Stomach smooth muscle (tissue), 2 donors: ENCODE measurements around the gene URB1.
A peak's percentile ranks its signal among the peaks of the same experiment; 100 is the strongest.

Experiments
- H3K27ac ChIP-seq: one replicate; pipeline ENCODE4 v1.7.0; 2013; ENCODE audit warnings: mild to moderate bottlenecking, low read length, inconsistent platforms
- H3K27me3 ChIP-seq, 2 donors: one replicate each; pipeline ENCODE4 v1.7.0; 2013; ENCODE audit warnings: low read length in 2 of 2; ENCODE audit not compliant: insufficient read depth in 2 of 2, control insufficient read depth in 1 of 2
- H3K36me3 ChIP-seq, 2 donors: one replicate each; pipeline ENCODE4 v1.7.0; 2013; ENCODE audit warnings: low read length in 2 of 2; ENCODE audit not compliant: control insufficient read depth in 2 of 2, insufficient read depth in 2 of 2
- H3K4me1 ChIP-seq: one replicate; pipeline ENCODE4 v1.7.0; 2013; ENCODE audit warnings: low read length; ENCODE audit not compliant: control insufficient read depth, insufficient read depth
- H3K4me3 ChIP-seq, 2 donors: one replicate each; pipeline ENCODE4 v1.7.0; 2013; ENCODE audit warnings: low read length in 2 of 2
- H3K9ac ChIP-seq, 2 donors: one replicate each; pipeline ENCODE4 v1.7.0; 2013; ENCODE audit warnings: low read length in 2 of 2, mild to moderate bottlenecking in 1 of 2
- H3K9me3 ChIP-seq, 2 donors: one replicate each; pipeline ENCODE4 v1.7.0; 2013; ENCODE audit warnings: low read length in 2 of 2; ENCODE audit not compliant: control insufficient read depth in 2 of 2
- donor health status: healthy.
- donor health status: Pancreatic carcinoma.

Gene URB1

GRCh38 chr21:32422064-32422463, 29.3 kb upstream of the URB1 start:
- Histone ChIP-seq H3K27me3 (no peaks in the 10 kb centered on the region), H3K4me3 (no peak overlapping the region), H3K4me1 (peaks cover 2% of the 10 kb centered on the region), H3K27ac (no peak overlapping the region), H3K9me3 (no peaks in the 10 kb centered on the region), H3K9ac (no peak overlapping the region), H3K36me3 (peaks cover 2 to 5% of the 10 kb centered on the region in 2 donors)

- Histone ChIP-seq H3K4me3 (no peak overlapping the region), H3K27me3 (no peaks in the 10 kb centered on the region), H3K4me1 (peaks cover 8% of the 10 kb centered on the region), H3K27ac (no peak overlapping the region), H3K9me3 (no peaks in the 10 kb centered on the region), H3K36me3 (peaks cover 2 to 5% of the 10 kb centered on the region in 2 donors), H3K9ac (no peak overlapping the region)
These were observed 25.3 kb upstream of the URB1 start for GRCh38 chr21:32418146-32418545.

- Histone ChIP-seq H3K27ac (no peak overlapping the region), H3K36me3 (peaks cover 2 to 5% of the 10 kb centered on the region in 2 donors), H3K9me3 (no peaks in the 10 kb centered on the region), H3K4me3 (no peak overlapping the region), H3K27me3 (no peaks in the 10 kb centered on the region), H3K4me1 (peaks cover 26% of the 10 kb centered on the region), H3K9ac (no peak overlapping the region)
These were observed 22.9 kb upstream of the URB1 start for GRCh38 chr21:32415451-32416398.

GRCh38 chr21:32414579-32415358, 22.0 kb upstream of the URB1 start:
- H3K27ac ChIP-seq = peak overlapping the region; percentile 99
- H3K9ac ChIP-seq = no peak overlapping the region
- peaks cover 31% of the 10 kb centered on the region for H3K4me1 ChIP-seq

GRCh38 chr21:32413697-32414578, 21.1 kb upstream of the URB1 start:
- H3K36me3 ChIP-seq = peaks cover 2 to 5% of the 10 kb centered on the region in 2 donors
- H3K27me3 ChIP-seq = no peaks in the 10 kb centered on the region
- H3K9me3 ChIP-seq = no peaks in the 10 kb centered on the region
- peak overlapping the region; percentile 97 to 99 for H3K9ac ChIP-seq
- H3K27ac ChIP-seq = peak overlapping the region; percentile 99
- peak overlapping the region; percentile 96 for H3K4me3 ChIP-seq
- peaks cover 31% of the 10 kb centered on the region for H3K4me1 ChIP-seq

More at GRCh38 chr21:32414579-32415358, 22.0 kb upstream of the URB1 start:
- H3K4me3 ChIP-seq = no peak overlapping the region
- no peaks in the 10 kb centered on the region for H3K27me3 ChIP-seq
- peaks cover 2 to 5% of the 10 kb centered on the region in 2 donors for H3K36me3 ChIP-seq
- H3K9me3 ChIP-seq = no peaks in the 10 kb centered on the region

GRCh38 chr21:32413015-32413504, 20.2 kb upstream of the URB1 start:
- Histone ChIP-seq H3K27me3 (no peaks in the 10 kb centered on the region), H3K4me1 (peaks cover 31% of the 10 kb centered on the region), H3K36me3 (peaks cover 2 to 5% of the 10 kb centered on the region in 2 donors), H3K4me3 (peak overlapping the region; percentile 96), H3K27ac (peak overlapping the region; percentile 99), H3K9me3 (no peaks in the 10 kb centered on the region), H3K9ac (peak overlapping the region; percentile 97 to 99)

- H3K4me3 ChIP-seq = peak within 1 kb of the TSS; percentile 96
- H3K36me3 ChIP-seq = peaks cover 1 to 2% of the 10 kb centered on the region in 2 donors
- no peaks in the 10 kb centered on the region for H3K27me3 ChIP-seq
- H3K27ac ChIP-seq = peak within 1 kb of the TSS; percentile 99
- no peaks in the 10 kb centered on the region for H3K9me3 ChIP-seq
- H3K4me1 ChIP-seq = peaks cover 31% of the 10 kb centered on the region
- peak within 1 kb of the TSS; percentile 97 to 99 for H3K9ac ChIP-seq
These were observed 19.6 kb upstream of the URB1 start, which contains the start of gene EVA1C for GRCh38 chr21:32412162-32413014. EVA1C (plus strand) TSS chr21:32412706; CDS start chr21:32412854, 148 bp downstream.

GRCh38 chr21:32411350-32412161, 18.7 kb upstream of the URB1 start:
- H3K9me3 ChIP-seq = no peaks in the 10 kb centered on the region
- no peaks in the 10 kb centered on the region for H3K27me3 ChIP-seq
- peak overlapping the region; percentile 99 for H3K27ac ChIP-seq
- H3K4me3 ChIP-seq = peak overlapping the region; percentile 96
- H3K36me3 ChIP-seq = no peaks in the 10 kb centered on the region
- peak overlapping the region; percentile 97 to 99 for H3K9ac ChIP-seq
- H3K4me1 ChIP-seq = peaks cover 31% of the 10 kb centered on the region

- Histone ChIP-seq H3K27ac (peak overlapping the region; percentile 99), H3K9ac (peak overlapping the region; percentile 97 to 99), H3K4me3 (peak overlapping the region; percentile 96)
These were observed 18.1 kb upstream of the URB1 start for GRCh38 chr21:32410916-32411315.

More at GRCh38 chr21:32410916-32411315, 18.1 kb upstream of the URB1 start:
- Histone ChIP-seq H3K9me3 (no peaks in the 10 kb centered on the region), H3K27me3 (no peaks in the 10 kb centered on the region), H3K4me1 (peaks cover 31% of the 10 kb centered on the region), H3K36me3 (no peaks in the 10 kb centered on the region)
